Uterus (tissue), 4 donors: ENCODE measurements around the gene RFC5. TPM values are rescaled to one million over a fixed set of nuclear protein-coding genes. Genes with fewer than 3 reads are reported as not detected.
A peak's percentile ranks its signal among the peaks of the same experiment; 100 is the strongest.

Experiments
- DNase-seq, 2 donors: peaks; one replicate each; pipeline ENCODE4 v3.0.0-alpha.2; 2019 to 2020
- H3K27ac ChIP-seq, 2 donors: fragments of 200-600 bp; sonication (generic); 1 replicate in 1 of 2; 2 replicates in 1 of 2; pipeline ENCODE4 v1.5.1; 2016 to 2018
- H3K27me3 ChIP-seq, 2 donors: fragments of 200-600 bp; sonication (generic); one replicate each; pipeline ENCODE4 v1.5.1; 2018 to 2019; ENCODE audit warnings: control low read depth in 1 of 2
- H3K36me3 ChIP-seq, 2 donors: fragments of 200-600 bp; sonication (generic); one replicate each; pipeline ENCODE4 v1.5.1; 2019; ENCODE audit warnings: control low read depth in 1 of 2
- H3K4me1 ChIP-seq, 2 donors: fragments of 200-600 bp; sonication (generic); one replicate each; pipeline ENCODE4 v1.5.1; 2018 to 2019; ENCODE audit warnings: control low read depth in 1 of 2
- H3K4me3 ChIP-seq, 2 donors: fragments of 200-600 bp; sonication (generic); 1 replicate in 1 of 2; 2 replicates in 1 of 2; pipeline ENCODE4 v1.5.1; 2018 to 2019; ENCODE audit warnings: mild to moderate bottlenecking in 1 of 2
- H3K9me3 ChIP-seq, 2 donors: fragments of 200-600 bp; sonication (generic); one replicate each; pipeline ENCODE4 v1.5.1; 2019; ENCODE audit warnings: control low read depth in 1 of 2
- POLR2A ChIP-seq, 2 donors: fragments of 450-650 bp; IDR thresholded peaks; one replicate each; pipeline ENCODE4 v1.6.1; 2016; ENCODE audit warnings: antibody characterized with exemption in 2 of 2, mild to moderate bottlenecking in 1 of 2, moderate library complexity in 1 of 2
- intact Hi-C: fragments of 100-400 bp; cut with DNase I; formaldehyde crosslinking; loops from one replicate; pipeline ENCODE4 v1.15.1; 2023; ENCODE audit warnings: low total_unique reads
- total RNA-seq, 4 donors: library from RNA; depleted of rRNA in 3 of 4; stranded (reverse); fragments of >200 nt in 3 of 4; gene quantifications; one replicate each; pipeline versions ENCODE4 v1.1.0 to v1.2.4, GENCODE V29; 2014 to 2023
- TF ChIP-seq, protein P1 (sequence below), 4 experiments: fragments of 200-600 bp in 2 of 4; fragments of 450-650 bp in 2 of 4; sonication (generic) in 2 of 4; IDR thresholded peaks; one replicate each; pipeline ENCODE4 v1.5.1; 2016 to 2019; ENCODE audit warnings: antibody characterized with exemption in 4 of 4, mild to moderate bottlenecking in 2 of 4, moderate library complexity in 1 of 4
- donor health status: DM: yes; HTN: yes; CAD: no.

The RFC5 gene
- total RNA-seq, 4 donors from 2014 or later, result 4.6 to 24.7 (median 14.0) TPM

DNA sequence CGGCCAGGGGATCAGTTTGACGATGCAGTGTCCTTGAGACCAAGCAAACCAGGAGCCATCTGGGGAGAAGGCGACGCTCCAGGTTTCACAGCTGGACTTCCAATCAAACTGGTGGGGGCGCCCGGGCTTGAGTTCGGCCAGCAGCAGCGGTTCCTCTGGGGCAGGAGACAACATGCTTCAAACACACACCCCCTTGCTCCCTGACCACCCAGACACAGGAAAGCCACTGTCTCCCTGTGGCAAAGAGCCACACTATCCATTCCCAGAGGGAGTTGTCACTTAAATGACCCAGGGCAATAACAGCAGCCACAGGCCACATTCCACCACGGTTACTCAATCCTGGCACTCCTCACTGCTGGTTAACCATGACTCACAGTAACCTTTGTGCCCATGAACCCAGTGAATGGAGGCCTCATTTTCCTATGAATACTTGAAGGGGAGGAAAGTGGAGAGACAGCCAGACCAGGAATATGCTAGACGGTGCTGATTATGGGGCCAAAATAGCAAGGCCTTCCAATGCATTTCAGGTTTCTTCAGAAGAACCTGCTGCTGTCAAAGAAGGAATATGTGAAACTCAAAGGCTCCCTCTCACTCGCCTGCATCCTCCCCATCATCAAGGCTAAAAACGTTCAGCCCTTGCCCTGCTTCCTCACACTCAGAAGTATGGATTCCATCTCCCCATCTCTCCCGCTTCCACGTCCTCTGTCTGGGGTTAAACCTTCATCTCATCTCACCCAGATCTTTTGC, 36.0 kb downstream of the RFC5 start:
- Histone ChIP-seq H3K4me3 (no peak overlapping the region), H3K9me3 (no peaks in the 10 kb centered on the region), H3K27ac (peak overlapping the region; percentile 28 to 48), H3K4me1 (peaks cover 0 to 7% of the 10 kb centered on the region in 2 donors), H3K36me3 (no peaks in the 10 kb centered on the region), H3K27me3 (no peaks in the 10 kb centered on the region)
- TF ChIP-seq, protein P1, sequence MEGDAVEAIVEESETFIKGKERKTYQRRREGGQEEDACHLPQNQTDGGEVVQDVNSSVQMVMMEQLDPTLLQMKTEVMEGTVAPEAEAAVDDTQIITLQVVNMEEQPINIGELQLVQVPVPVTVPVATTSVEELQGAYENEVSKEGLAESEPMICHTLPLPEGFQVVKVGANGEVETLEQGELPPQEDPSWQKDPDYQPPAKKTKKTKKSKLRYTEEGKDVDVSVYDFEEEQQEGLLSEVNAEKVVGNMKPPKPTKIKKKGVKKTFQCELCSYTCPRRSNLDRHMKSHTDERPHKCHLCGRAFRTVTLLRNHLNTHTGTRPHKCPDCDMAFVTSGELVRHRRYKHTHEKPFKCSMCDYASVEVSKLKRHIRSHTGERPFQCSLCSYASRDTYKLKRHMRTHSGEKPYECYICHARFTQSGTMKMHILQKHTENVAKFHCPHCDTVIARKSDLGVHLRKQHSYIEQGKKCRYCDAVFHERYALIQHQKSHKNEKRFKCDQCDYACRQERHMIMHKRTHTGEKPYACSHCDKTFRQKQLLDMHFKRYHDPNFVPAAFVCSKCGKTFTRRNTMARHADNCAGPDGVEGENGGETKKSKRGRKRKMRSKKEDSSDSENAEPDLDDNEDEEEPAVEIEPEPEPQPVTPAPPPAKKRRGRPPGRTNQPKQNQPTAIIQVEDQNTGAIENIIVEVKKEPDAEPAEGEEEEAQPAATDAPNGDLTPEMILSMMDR (IDR thresholded peaks at IDR 0.05), result no peak
- no peak for TF ChIP-seq POLR2A (IDR thresholded peaks at IDR 0.05)
- DNase-seq, result peak; percentile 45 to 60
- intact Hi-C loops, result no loop called here

DNA sequence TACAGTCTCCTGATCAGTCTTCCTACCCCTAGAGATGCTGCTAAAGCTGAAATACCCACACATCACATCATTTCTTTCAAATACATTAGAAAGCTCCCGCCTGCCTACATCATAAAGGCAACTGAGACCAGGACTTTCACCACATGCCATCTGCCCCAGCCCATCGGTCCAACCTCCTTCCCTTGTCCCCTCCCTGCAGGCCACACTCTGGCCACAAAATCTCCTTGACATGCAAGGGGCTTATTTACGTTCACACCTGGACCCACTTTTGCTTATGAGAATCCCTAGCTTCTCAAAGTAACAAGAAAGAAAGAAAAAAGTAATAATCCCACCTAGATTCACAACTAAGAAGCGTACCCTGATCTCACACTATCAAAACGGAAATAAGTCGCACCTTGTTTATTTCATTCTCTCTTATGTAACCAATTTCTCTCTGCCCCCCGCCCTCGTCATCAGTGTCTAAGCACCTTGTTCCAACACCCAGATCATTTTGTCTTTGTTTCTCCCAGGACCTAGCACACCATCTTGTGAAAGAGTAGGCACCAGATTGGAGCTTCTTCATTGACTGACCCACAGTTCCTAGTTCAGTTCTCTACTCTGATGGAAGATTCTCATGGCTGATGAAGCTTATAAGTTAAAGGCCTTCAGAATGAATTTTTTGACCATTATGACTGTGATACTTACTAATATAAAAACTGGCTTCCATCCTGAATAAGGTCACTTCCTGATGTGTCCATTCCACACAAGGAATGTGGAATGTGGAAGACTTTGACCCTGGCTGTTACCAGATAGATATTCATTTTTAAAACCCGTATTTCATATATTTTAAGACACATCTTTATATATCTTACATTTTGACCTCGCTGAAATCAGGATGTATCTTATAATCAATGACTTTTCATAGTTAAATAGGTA, 36.8 kb downstream of the RFC5 start:
- TF ChIP-seq, protein P1 (IDR thresholded peaks at IDR 0.05), result no peak
- TF ChIP-seq POLR2A (IDR thresholded peaks at IDR 0.05), result no peak
- DNase-seq, result no peak
- Histone ChIP-seq H3K27me3 (no peaks in the 10 kb centered on the region), H3K27ac (peak overlapping the region; percentile 28 to 38), H3K9me3 (no peaks in the 10 kb centered on the region), H3K36me3 (no peaks in the 10 kb centered on the region), H3K4me3 (no peak overlapping the region), H3K4me1 (peaks cover 0 to 7% of the 10 kb centered on the region in 2 donors)
- intact Hi-C loops, result no loop called here

- intact Hi-C loops, result no loop called here
- H3K4me1 ChIP-seq, result peaks cover 0 to 7% of the 10 kb centered on the region in 2 donors
- H3K9me3 ChIP-seq, result no peaks in the 10 kb centered on the region
- no peaks in the 10 kb centered on the region for H3K27me3 ChIP-seq
- peak in 1 of 2 donors; percentile 23 for DNase-seq
- no peaks in the 10 kb centered on the region for H3K36me3 ChIP-seq
- no peak overlapping the region for H3K27ac ChIP-seq
- H3K4me3 ChIP-seq, result no peak overlapping the region
- TF ChIP-seq, protein P1 (IDR thresholded peaks at IDR 0.05), result peak in 2 of 4 experiments; percentile 26 to 39
- TF ChIP-seq POLR2A (IDR thresholded peaks at IDR 0.05), result no peak
Observed at GRCh38 chr12:118055144-118055557, 38.6 kb downstream of the RFC5 start.

- intact Hi-C loops, result no loop called here
- Histone ChIP-seq H3K4me1 (peaks cover 0 to 7% of the 10 kb centered on the region in 2 donors), H3K9me3 (no peaks in the 10 kb centered on the region), H3K36me3 (no peaks in the 10 kb centered on the region), H3K27me3 (no peaks in the 10 kb centered on the region), H3K27ac (no peak overlapping the region), H3K4me3 (no peak overlapping the region)
- no peak for DNase-seq
- TF ChIP-seq POLR2A (IDR thresholded peaks at IDR 0.05), result no peak
- TF ChIP-seq, protein P1 (IDR thresholded peaks at IDR 0.05), result no peak
Observed at GRCh38 chr12:118055865-118056773, 39.6 kb downstream of the RFC5 start.
